GM12801 (cell line): ENCODE data around the gene RETN.

ENCODE experiments used
- CTCF ChIP-seq: IDR thresholded peaks from one replicate; pipeline ENCODE4 v1.5.1; 2011; ENCODE audit warnings: control low read depth; ENCODE audit not compliant: insufficient read length; ENCODE audit errors: extremely low read depth

The RETN gene

GRCh38 chr19:7678971-7679751 is 10.3 kb downstream of the RETN start:
- no peak for TF ChIP-seq CTCF

- no peak for TF ChIP-seq CTCF
Observed at GRCh38 chr19:7679771-7680605, 11.1 kb downstream of the RETN start.

- TF ChIP-seq CTCF = no peak
Observed at GRCh38 chr19:7680606-7681339, 11.9 kb downstream of the RETN start, which contains the start of gene TRAPPC5. Gene TRAPPC5, plus strand, starts transcription at chr19:7680833. Its CDS starts 1,421 bp downstream, at chr19:7682254.

- TF ChIP-seq CTCF = no peak
Observed at GRCh38 chr19:7681340-7682174, 12.7 kb downstream of the RETN start.

GRCh38 chr19:7682175-7682855 is 13.5 kb downstream of the RETN start:
- no peak for TF ChIP-seq CTCF

GRCh38 chr19:7685546-7686445 is 16.9 kb downstream of the RETN start:
- TF ChIP-seq CTCF = no peak
